A549 (cell line): Measurements from ENCODE around the gene SLC25A19. TPM values are rescaled to one million over a fixed set of nuclear protein-coding genes. Genes with fewer than 3 reads are reported as not detected.

Source experiments
- ATAC-seq, 2 experiments: fragments of 200-7000 bp in 1 of 2; fragments of >200 bp in 1 of 2; cut with Nextera tagmentation in 1 of 2; cut with Tn5 transposase in 1 of 2; 3 replicates each; pipeline versions ENCODE4 v1.8.0 to v1.9.1; 2018 to 2020; ENCODE audit warnings: mild to moderate bottlenecking in 1 of 2, moderate library complexity in 1 of 2
- CTCF ChIA-PET: fragments of 300-600 bp; sonication (Branson Sonifier 250); formaldehyde crosslinking; extraction: SDS; loops from one replicate; lab custom pipeline; 2021; ENCODE audit warnings: antibody characterized with exemption, inconsistent platforms; lab: Yijun Ruan, JAX
- POLR2A ChIA-PET: fragments of 350-600 bp; formaldehyde crosslinking; extraction: SDS; loops from one replicate; lab custom pipeline; 2021; ENCODE audit warnings: antibody characterized with exemption, inconsistent platforms; lab: Yijun Ruan, JAX
- DNase-seq, 2 experiments: peaks; one replicate each; pipeline versions ENCODE4 v3.0.0 to v3.0.0-alpha.2; 2011 to 2016; ENCODE audit warnings: low read depth in 1 of 2, low spot score in 1 of 2
- FAIRE-seq: peaks from 2 replicates; lab custom pipeline; 2011; peaks lifted over from hg19 to GRCh38; lab: Jason Lieb, UNC
- H3K27ac ChIP-seq, 2 experiments: fragments of >200 bp; sonication (Bioruptor Twin); formaldehyde crosslinking; 3 replicates each; pipeline ENCODE4 v1.5.1; 2016 to 2017
- H3K4me1 ChIP-seq: fragments of >200 bp; sonication (Bioruptor Twin); formaldehyde crosslinking; 3 replicates; pipeline ENCODE4 v1.6.1; 2016
- H3K4me2 ChIP-seq: fragments of >200 bp; sonication (Bioruptor Twin); formaldehyde crosslinking; 3 replicates; pipeline ENCODE4 v1.6.1; 2016
- H3K4me3 ChIP-seq: fragments of >200 bp; sonication (Bioruptor Twin); formaldehyde crosslinking; 3 replicates; pipeline ENCODE4 v1.5.1; 2016
- H3K9me3 ChIP-seq: fragments of >200 bp; sonication (Bioruptor Twin); formaldehyde crosslinking; 3 replicates; pipeline ENCODE4 v1.6.1; 2016
- CHD2 ChIP-seq: fragments of 150-350 bp; IDR thresholded peaks from 2 replicates; pipeline ENCODE4 v1.6.1; 2014; ENCODE audit warnings: low read length; ENCODE audit not compliant: partially characterized antibody
- CHD4 ChIP-seq: fragments of 200-600 bp; sonication (generic); IDR thresholded peaks from 2 replicates; pipeline ENCODE4 v1.6.1; 2016; ENCODE audit warnings: antibody characterized with exemption, mild to moderate bottlenecking, borderline replicate concordance
- EP300 ChIP-seq, 2 experiments: fragments of >200 bp; sonication (Bioruptor Twin); formaldehyde crosslinking; IDR thresholded peaks; 2 replicates in 1 of 2; 3 replicates in 1 of 2; pipeline ENCODE4 v1.6.1; 2016 to 2017
- FOSB ChIP-seq: fragments of 250-450 bp; sonication (Bioruptor Pico); IDR thresholded peaks from 2 replicates; pipeline ENCODE4 v1.5.0; 2020; ENCODE audit warnings: mild to moderate bottlenecking, moderate library complexity
- FOSL2 ChIP-seq, 2 experiments: fragments of 450-650 bp in 1 of 2; fragments of >200 bp in 1 of 2; sonication (Bioruptor Twin) in 1 of 2; formaldehyde crosslinking; IDR thresholded peaks; 2 replicates each; pipeline versions ENCODE4 v1.5.0 to v1.6.1; 2016 to 2020; ENCODE audit warnings: mild to moderate bottlenecking in 1 of 2, moderate library complexity in 1 of 2
- GATA3 ChIP-seq: IDR thresholded peaks from 2 replicates; pipeline ENCODE4 v1.6.1; 2012; ENCODE audit warnings: borderline replicate concordance
- HDAC2 ChIP-seq: fragments of 200-600 bp; sonication (generic); IDR thresholded peaks from 2 replicates; pipeline ENCODE4 v1.6.1; 2016
- HOXB5 ChIP-seq: fragments of 250-450 bp; sonication (Bioruptor Pico); IDR thresholded peaks from 2 replicates; pipeline ENCODE4 v1.5.0; 2020; ENCODE audit warnings: mild to moderate bottlenecking, moderate library complexity
- JUN ChIP-seq, 2 experiments: fragments of >200 bp; sonication (Bioruptor Twin); formaldehyde crosslinking; IDR thresholded peaks; 2 replicates in 1 of 2; 3 replicates in 1 of 2; pipeline ENCODE4 v1.6.1; 2016 to 2017
- JUNB ChIP-seq: fragments of >200 bp; sonication (Bioruptor Twin); formaldehyde crosslinking; IDR thresholded peaks from 2 replicates; pipeline ENCODE4 v1.6.1; 2016
- MAFK ChIP-seq: fragments of 450-650 bp; IDR thresholded peaks from 2 replicates; pipeline ENCODE4 v1.6.1; 2014; ENCODE audit not compliant: partially characterized antibody
- NFE2L2 ChIP-seq: fragments of 150-350 bp; conservative IDR thresholded peaks from 2 replicates; pipeline ENCODE4 v1.6.1; 2014; ENCODE audit warnings: low read length
- NR3C1 ChIP-seq: fragments of >200 bp; sonication (Bioruptor Twin); formaldehyde crosslinking; IDR thresholded peaks from 3 replicates; pipeline ENCODE4 v1.6.1; 2017
- PHF8 ChIP-seq: fragments of 200-600 bp; sonication (generic); IDR thresholded peaks from 2 replicates; pipeline ENCODE4 v1.6.1; 2016; ENCODE audit warnings: low read depth, mild to moderate bottlenecking, antibody characterized with exemption, moderate library complexity, borderline replicate concordance
- POLR2A ChIP-seq: IDR thresholded peaks from 2 replicates; pipeline ENCODE4 v1.6.1; 2012; ENCODE audit warnings: mild to moderate bottlenecking, low read length
- POLR2AphosphoS2 ChIP-seq: conservative IDR thresholded peaks from 2 replicates; pipeline ENCODE4 v1.6.1; 2012; ENCODE audit warnings: low read length, improper control_type of control experiment, inconsistent platforms
- RAD21 ChIP-seq, 2 experiments: fragments of >200 bp in 1 of 2; sonication (Bioruptor Twin) in 1 of 2; formaldehyde crosslinking in 1 of 2; IDR thresholded peaks in 1 of 2; conservative IDR thresholded peaks in 1 of 2; 2 replicates in 1 of 2; 3 replicates in 1 of 2; pipeline ENCODE4 v1.6.1; 2012 to 2018; ENCODE audit warnings: inconsistent platforms in 1 of 2
- SMC3 ChIP-seq: fragments of >200 bp; sonication (Bioruptor Twin); formaldehyde crosslinking; IDR thresholded peaks from 3 replicates; pipeline ENCODE4 v1.6.1; 2018; ENCODE audit warnings: inconsistent platforms
- SREBF2 ChIP-seq: fragments of 450-650 bp; IDR thresholded peaks from 2 replicates; pipeline ENCODE4 v1.6.1; 2014; ENCODE audit warnings: mild to moderate bottlenecking, moderate library complexity
- TFCP2L1 ChIP-seq: fragments of 250-450 bp; sonication (Bioruptor Pico); IDR thresholded peaks from 2 replicates; pipeline ENCODE4 v1.5.0; 2021; ENCODE audit warnings: mild to moderate bottlenecking
- TP53 ChIP-seq: fragments of 250-450 bp; sonication (Bioruptor Pico); IDR thresholded peaks from 2 replicates; pipeline ENCODE4 v1.5.0; 2021; ENCODE audit warnings: mild to moderate bottlenecking, moderate library complexity
- ZSCAN20 ChIP-seq: fragments of 250-450 bp; sonication (Bioruptor Pico); IDR thresholded peaks from 2 replicates; pipeline ENCODE4 v1.8.0; 2022; ENCODE audit warnings: mild to moderate bottlenecking, moderate library complexity
- WGBS: methylation state at CpG from one replicate; pipeline ENCODE4 v1.1.6; 2017; ENCODE audit errors: missing lambda C conversion rate; 5-methylcytosine and 5-hydroxymethylcytosine counted together
- polyA plus RNA-seq, 4 experiments: library from polyadenylated mRNA; depleted of rRNA in 3 of 4; stranded (reverse); fragments of >200 nt; fragmentation: RNase III in 1 of 4; extraction: RNeasy Plus Mini Kit Qiagen cat#74134 plus additional on column Dnase treatment in 1 of 4; gene quantifications; 2 replicates in 3 of 4; 3 replicates in 1 of 4; pipeline ENCODE4 v1.2.3, GENCODE V29; 2011 to 2017
- TF ChIP-seq, protein P1 (sequence below): fragments of >200 bp; sonication (Bioruptor Twin); formaldehyde crosslinking; IDR thresholded peaks from 3 replicates; pipeline ENCODE4 v1.5.1; 2016
- TF ChIP-seq, protein P2 (sequence below): fragments of >200 bp; sonication (Bioruptor Twin); formaldehyde crosslinking; IDR thresholded peaks from 3 replicates; pipeline ENCODE4 v1.6.1; 2016
- TF ChIP-seq, protein P3 (sequence below): IDR thresholded peaks from 2 replicates; pipeline ENCODE4 v1.6.1; 2012; ENCODE audit warnings: low read depth, borderline replicate concordance

SLC25A19 gene
- polyA plus RNA-seq, 2 of the 4 experiments (the other 2 are of a cell fraction), result 14.9 to 15.3 TPM

DNA sequence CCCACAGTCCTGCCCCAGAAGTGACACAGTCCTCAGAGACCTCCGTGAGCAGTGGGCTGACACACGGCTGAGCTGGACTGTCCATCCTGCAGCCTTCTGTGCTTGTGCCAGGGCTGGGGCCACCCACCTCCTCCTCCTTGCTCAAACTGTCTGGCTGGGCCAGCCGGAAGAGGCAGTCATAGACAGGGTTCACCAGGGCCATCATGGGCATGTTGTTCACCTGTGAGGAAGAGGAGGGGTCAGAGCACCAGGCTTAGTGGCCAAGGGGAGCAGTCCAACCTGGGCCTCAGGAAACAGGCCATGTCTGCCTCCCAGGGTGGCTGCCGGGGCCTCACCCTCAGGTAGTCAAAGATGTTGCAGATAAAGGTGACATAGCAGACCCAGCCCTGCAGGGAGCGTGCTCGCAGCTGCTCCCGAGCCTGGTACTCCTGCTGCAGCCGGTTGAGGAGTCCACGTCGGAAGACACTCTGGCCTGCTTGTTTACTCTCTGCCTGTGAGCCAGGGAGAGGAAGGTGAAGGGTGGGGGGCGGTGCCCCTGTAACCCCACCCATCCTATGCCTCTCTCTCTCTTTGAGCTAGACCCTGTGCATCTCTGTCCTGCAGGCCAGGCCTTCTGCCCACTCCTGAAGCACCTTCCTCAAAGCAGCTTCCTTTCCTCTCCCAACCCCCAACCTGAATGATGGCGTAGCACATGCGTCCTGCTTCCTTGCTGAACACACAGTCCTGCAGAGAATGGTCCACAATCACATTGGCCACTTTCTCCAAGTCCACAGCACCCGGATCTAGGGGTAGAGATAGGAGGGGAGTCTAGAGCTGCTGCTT, 21.6 kb downstream of the SLC25A19 start:
- Histone ChIP-seq H3K4me1 (peaks cover 30% of the 10 kb centered on the region), H3K4me3 (no peak overlapping the region), H3K27ac (no peak overlapping the region), H3K9me3 (no peaks in the 10 kb centered on the region), H3K4me2 (no peak overlapping the region)
- CTCF ChIA-PET, result interaction anchor here (0.6 to 8.4 kb wide), 11 partner anchors 15 to 208 kb away, joined by 3 to 110 read pairs (median 3); partner anchors contain the start of gene GRB2
- 59% methylated on average over 14 of the region's 14 CpGs for WGBS
- DNase-seq, result peak in 1 of 2 experiments; percentile 68
- POLR2A ChIA-PET, result interaction anchor here (0.9 kb wide), 1 partner anchor 138 kb away, joined by 3 read pairs; the partner anchor contains the start of gene GRB2
- peak in 1 of 2 experiments; percentile 33; a peak in 3 of 6 replicates for ATAC-seq
- FAIRE-seq, result no peak
- TF ChIP-seq POLR2A, result peak; percentile 7; the same call in 1 of the 2 replicates
- TF ChIP-seq GATA3, result peak; percentile 44; the same call in 1 of the 2 replicates
- TF ChIP-seq, protein P1, sequence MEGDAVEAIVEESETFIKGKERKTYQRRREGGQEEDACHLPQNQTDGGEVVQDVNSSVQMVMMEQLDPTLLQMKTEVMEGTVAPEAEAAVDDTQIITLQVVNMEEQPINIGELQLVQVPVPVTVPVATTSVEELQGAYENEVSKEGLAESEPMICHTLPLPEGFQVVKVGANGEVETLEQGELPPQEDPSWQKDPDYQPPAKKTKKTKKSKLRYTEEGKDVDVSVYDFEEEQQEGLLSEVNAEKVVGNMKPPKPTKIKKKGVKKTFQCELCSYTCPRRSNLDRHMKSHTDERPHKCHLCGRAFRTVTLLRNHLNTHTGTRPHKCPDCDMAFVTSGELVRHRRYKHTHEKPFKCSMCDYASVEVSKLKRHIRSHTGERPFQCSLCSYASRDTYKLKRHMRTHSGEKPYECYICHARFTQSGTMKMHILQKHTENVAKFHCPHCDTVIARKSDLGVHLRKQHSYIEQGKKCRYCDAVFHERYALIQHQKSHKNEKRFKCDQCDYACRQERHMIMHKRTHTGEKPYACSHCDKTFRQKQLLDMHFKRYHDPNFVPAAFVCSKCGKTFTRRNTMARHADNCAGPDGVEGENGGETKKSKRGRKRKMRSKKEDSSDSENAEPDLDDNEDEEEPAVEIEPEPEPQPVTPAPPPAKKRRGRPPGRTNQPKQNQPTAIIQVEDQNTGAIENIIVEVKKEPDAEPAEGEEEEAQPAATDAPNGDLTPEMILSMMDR, result 0 out of 3 replicates have a peak, but pooled peaks have one; percentile 7
- TF ChIP-seq SMC3, result no peak
- 0 out of 5 replicates have a peak, but pooled peaks of 1 of the 2 experiments have one; percentile 24 for TF ChIP-seq RAD21 (conservative IDR thresholded peaks at IDR 0.05 in 1 of 2, IDR thresholded peaks at IDR 0.05 in 1 of 2)
- TF ChIP-seq JUN (IDR thresholded peaks at IDR 0.05), result peak in 1 of 2 experiments; percentile 44; a peak in 1 of 5 replicates
- no peak for TF ChIP-seq HDAC2

DNA sequence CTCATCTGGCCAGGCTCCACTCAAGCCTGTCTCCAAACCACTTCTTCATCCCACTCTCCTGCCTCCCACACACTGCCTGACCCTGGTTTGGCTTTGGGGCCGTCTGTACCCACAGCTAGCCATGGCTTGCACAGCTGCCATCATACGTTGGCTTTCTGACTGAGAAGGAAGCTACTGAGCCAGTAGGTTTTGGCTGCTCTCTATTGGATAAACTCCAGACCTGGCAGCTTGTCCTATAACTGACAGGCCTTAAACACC, 22.2 kb downstream of the SLC25A19 start:
- 83% methylated on average over 2 of the region's 2 CpGs for WGBS
- FAIRE-seq, result no peak

More for the DNA sequence above, 22.2 kb downstream of the SLC25A19 start:
- peaks cover 27% of the 10 kb centered on the region for H3K4me1 ChIP-seq
- H3K27ac ChIP-seq, result no peak overlapping the region
- no peak overlapping the region for H3K4me2 ChIP-seq
- POLR2A ChIA-PET, result interaction anchor here (0.9 kb wide), 1 partner anchor 138 kb away, joined by 3 read pairs; the partner anchor contains the start of gene GRB2
- no peaks in the 10 kb centered on the region for H3K9me3 ChIP-seq
- CTCF ChIA-PET, result interaction anchor here (0.6 to 8.4 kb wide), 8 partner anchors 15 to 153 kb away, joined by 3 to 110 read pairs (median 4); no protein-coding TSS in a partner anchor
- H3K4me3 ChIP-seq, result no peak overlapping the region
- DNase-seq (no peak), ATAC-seq (no peak)
- TF ChIP-seq TP53 (CRISPR knock-in tag) (no peak), HOXB5 (CRISPR knock-in tag) (no peak), ZSCAN20 (CRISPR knock-in tag) (no peak), NFE2L2 (no peak), POLR2AphosphoS2 (no peak), SREBF2 (no peak), PHF8 (no peak), FOSL2 (IDR thresholded peaks at IDR 0.05) (no peak), FOSL2 (CRISPR knock-in tag; IDR thresholded peaks at IDR 0.05) (no peak), TFCP2L1 (CRISPR knock-in tag) (no peak), POLR2A (no peak), JUNB (no peak), FOSB (CRISPR knock-in tag) (no peak), GATA3 (no peak), CHD4 (no peak), CHD2 (no peak), NR3C1 (no peak), MAFK (no peak), EP300 (IDR thresholded peaks at IDR 0.05) (no peak)
- TF ChIP-seq, protein P2, sequence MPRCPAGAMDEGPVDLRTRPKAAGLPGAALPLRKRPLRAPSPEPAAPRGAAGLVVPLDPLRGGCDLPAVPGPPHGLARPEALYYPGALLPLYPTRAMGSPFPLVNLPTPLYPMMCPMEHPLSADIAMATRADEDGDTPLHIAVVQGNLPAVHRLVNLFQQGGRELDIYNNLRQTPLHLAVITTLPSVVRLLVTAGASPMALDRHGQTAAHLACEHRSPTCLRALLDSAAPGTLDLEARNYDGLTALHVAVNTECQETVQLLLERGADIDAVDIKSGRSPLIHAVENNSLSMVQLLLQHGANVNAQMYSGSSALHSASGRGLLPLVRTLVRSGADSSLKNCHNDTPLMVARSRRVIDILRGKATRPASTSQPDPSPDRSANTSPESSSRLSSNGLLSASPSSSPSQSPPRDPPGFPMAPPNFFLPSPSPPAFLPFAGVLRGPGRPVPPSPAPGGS, result no peak
- TF ChIP-seq, protein P3, sequence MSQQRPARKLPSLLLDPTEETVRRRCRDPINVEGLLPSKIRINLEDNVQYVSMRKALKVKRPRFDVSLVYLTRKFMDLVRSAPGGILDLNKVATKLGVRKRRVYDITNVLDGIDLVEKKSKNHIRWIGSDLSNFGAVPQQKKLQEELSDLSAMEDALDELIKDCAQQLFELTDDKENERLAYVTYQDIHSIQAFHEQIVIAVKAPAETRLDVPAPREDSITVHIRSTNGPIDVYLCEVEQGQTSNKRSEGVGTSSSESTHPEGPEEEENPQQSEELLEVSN, result no peak
